GM18511 (cell line): ENCODE results near the gene SLC18A2.
"Not testable (repeated sequence)": the region's sequence is repeated elsewhere in the genome, so short reads cannot be mapped to it uniquely, and the experiment has no call there.

Experiments used
- ATAC-seq: cut with Tn5 transposase; IDR thresholded peaks from one replicate; pipeline ENCODE4 v1.9.1; 2021; ENCODE audit warnings: mild to moderate bottlenecking, moderate library complexity; ENCODE audit not compliant: unreplicated experiment

Gene SLC18A2

DNA sequence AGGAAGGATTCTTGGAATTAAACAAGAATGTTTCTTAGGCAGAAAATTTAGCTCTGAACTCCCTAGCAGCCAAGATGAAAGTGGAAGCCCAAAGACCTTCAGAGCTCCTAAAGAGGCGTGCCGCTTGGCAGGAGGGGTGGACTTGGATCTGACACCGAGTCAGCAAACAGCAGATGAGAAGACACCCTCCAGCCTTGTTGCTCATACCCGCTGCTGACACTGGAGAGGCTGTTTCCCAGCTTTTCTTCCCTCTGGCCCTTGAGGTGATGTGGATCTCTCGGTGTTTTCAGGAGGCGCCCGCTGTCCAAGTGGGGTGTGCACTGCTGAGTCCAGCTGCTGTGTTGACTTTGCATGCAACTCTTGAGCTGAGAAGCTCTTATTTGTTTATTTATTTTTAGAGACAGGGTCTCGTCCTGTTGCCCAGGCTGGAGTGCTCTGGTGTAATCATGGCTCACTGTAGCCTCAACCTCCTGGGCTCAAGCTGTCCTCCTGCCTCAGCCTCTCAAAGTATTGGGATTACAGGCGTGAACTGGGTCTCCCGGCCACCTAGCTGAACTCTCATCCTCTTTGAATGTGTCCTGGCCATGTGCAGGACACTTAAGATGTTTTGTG lies 21.5 kb downstream of the SLC18A2 start:
- ATAC-seq: no peak

DNA sequence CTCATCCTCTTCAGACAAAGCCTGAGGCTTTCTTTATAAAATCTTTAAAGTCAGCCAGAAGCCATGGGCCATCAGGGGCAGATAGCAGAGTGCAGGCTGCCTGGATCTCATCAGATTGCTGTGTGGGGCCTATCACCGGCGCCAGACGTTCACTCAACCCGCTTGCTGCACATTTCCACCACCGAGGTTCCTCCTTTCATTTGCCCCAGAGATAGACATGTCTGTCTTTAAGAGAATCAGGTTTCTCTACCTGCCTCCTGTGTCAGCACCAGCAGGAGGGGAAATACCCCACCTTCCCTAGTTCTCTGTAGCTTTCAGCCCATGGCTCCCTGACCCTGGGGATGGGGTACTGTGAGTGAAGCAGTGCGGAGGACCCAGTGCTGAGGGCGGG lies 22.0 kb downstream of the SLC18A2 start:
- ATAC-seq: no peak

DNA sequence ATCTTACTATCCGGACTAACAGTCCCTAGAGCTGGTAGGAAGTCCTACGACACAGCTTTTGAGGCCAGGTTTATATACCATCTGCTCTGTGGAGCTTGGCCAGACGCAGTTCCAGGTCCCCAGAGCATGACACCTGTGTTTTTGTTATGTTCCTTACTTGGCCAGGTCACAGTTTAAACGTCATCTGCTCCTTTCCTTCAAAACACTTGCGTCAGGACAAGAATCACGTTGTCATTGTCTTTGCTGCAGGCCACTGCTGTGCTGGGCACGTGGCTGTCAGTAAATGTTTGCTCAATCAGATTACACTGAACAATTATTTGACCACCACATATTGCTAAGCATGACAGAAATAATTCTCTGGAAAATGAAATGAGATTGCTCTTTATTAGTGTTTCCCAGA lies 23.9 kb downstream of the SLC18A2 start:
- no peak for ATAC-seq

DNA sequence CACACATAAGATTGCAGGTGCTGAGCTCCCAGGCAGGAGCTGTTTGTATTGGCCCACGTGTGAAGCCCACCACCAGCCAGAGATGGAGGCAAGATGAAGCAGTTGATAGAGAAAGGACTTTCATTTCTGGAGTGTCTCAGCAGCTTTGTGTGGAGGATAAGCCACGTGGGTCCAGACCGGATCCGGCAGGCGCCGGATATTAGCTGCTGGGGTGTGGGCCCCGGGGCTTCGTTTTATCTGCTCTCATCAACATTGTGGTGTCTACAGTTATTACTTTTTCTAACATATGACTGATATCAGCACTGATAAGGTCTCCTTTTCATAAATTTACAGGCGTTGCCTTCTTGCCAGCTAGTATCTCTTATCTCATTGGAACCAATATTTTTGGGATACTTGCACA lies 25.5 kb downstream of the SLC18A2 start:
- ATAC-seq: no peak

- ATAC-seq: no peak
These were observed 25.9 kb downstream of the SLC18A2 start for GRCh38 chr10:117266812-117267211.

GRCh38 chr10:117268258-117268657 lies 27.3 kb downstream of the SLC18A2 start:
- no peak for ATAC-seq

DNA sequence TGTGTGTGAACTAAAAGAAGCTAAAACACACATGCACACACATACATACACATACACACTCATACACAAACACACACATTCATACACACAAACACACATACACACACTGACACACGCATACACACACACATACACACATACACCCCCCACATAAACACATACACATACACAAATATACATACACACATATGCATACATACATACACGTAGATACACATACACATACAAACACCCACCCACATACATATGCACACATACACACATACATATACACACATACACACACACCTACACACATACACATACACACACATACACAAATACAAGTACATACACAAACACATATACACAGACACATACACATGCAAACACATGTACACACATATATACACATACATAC lies 28.0 kb downstream of the SLC18A2 start:
- ATAC-seq: no peak

GRCh38 chr10:117271427-117271826 lies 30.5 kb downstream of the SLC18A2 start:
- ATAC-seq: no peak

GRCh38 chr10:117272195-117273076 lies 31.5 kb downstream of the SLC18A2 start:
- ATAC-seq: no peak

GRCh38 chr10:117273980-117274379 lies 33.1 kb downstream of the SLC18A2 start:
- ATAC-seq: no peak

DNA sequence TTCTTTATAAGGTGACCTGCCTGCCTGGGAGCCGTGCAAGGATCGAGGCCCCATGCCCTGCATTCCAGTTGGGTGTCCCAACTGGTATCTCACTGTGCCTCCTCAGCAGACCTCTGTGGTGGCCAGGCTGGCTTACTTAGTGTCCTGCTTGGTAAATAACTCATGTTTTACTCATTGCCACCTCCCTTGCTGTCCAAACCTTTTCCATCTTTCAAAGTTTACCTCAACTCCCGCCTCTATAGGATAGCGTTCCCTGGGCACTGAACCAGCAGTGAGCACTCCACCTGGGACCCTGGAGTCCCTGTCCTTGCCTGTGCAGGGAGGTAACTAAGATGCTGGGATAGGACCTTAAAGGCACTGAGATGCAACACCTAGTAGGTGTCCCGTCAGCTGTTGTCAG lies 33.6 kb downstream of the SLC18A2 start:
- ATAC-seq: no peak

GRCh38 chr10:117275121-117275520 lies 34.2 kb downstream of the SLC18A2 start:
- no peak for ATAC-seq

DNA sequence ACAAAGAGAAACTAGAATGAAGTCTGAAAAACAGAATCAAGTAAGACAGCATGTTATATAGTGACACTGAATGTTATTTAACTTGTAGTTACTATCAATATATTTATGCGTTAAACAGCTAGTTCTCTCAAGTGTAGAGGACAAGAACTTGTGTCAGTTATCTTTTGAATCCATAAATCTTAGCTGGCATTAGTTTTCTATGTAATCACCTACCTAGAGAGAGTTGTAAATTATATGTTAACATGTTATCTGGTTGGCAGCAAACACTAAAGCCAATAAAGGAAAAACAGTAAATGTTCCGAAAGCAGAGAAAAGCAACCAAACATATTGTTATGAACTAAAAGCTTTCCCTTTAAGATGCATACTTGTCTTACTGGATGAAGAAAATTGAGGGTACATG lies 36.8 kb downstream of the SLC18A2 start:
- no peak for ATAC-seq

DNA sequence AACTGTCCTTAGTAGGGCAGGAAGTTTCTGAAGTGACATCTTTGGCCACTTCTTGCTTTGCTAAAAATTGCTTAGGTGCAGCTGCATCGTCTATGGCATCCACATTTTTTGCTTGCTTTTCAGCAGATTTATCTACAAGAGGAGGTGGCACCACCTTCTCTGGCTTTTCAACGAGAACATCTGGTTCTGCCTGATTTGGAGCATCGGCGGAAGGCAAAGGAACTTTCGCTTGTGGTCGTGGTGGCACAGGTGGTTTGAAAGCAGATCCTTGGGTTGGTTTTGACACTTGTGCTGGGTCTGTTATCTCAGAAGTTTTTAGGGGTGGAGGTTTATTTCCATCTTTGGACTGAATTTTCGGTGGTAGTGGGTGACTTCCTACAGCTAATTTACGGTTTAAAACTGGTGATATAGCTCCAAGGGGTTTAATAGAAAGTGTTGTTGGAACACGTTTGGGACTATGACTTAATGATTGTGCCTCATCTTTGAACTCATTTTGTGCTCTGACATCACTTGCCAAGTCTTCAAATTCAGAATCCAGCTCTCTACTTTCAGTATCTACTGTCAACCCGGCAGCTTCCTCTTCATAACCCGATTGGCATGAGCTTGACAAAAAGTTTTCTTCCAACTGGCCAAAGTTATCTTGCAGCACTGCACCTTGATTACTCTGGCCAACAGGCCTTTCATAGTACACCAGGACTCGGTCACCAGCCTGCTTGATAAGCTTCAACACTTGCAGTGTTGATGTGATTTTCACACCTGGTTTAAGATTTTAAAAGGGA lies 44.0 kb downstream of the SLC18A2 start:
- ATAC-seq: no peak

DNA sequence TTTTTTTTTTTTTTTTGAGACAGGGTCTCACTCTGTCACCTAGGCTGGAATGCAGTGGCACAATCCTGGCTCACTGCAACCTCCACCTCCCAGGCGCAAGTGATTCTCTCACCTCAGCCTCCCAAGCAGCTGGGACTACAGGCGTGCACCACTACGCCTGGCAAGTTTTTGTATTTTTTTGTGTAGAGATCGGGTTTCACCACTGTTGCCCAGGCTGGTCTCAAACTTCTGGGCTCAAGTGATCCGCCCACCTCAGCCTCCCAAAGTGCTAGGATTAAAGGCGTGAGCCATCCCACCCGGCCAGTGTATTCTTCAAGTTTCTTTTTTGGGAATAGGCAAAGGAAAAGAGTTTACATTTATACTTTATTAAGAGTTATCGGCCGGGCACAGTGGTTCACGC lies 50.0 kb downstream of the SLC18A2 start:
- not testable (repeated sequence) for ATAC-seq

GRCh38 chr10:117294039-117294645 lies 53.2 kb downstream of the SLC18A2 start:
- ATAC-seq: no peak

DNA sequence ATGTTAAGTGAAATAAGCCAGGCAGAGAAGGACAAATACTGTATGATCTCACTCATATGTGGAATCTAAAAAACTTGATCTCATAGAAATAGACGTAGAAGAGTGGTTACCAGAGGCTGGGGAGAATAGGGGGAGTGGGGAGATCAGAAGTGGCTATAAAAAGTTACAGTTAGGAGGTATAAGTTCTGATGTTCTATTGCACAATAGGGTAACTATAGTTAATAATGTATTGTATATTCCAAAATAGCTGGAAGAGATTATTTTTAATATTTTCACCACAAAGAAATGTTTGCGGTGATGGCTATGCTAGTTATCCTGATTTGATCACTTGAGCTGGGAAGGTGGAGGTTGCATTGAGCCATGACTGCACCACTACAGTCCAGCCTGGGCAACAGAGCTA lies 53.8 kb downstream of the SLC18A2 start:
- ATAC-seq: no peak

GRCh38 chr10:117298219-117298618 lies 57.3 kb downstream of the SLC18A2 start:
- ATAC-seq: no peak

GRCh38 chr10:117299435-117299834 lies 58.5 kb downstream of the SLC18A2 start:
- ATAC-seq: no peak

- ATAC-seq: no peak
These were observed 59.8 kb downstream of the SLC18A2 start for GRCh38 chr10:117300671-117301070.

GRCh38 chr10:117303451-117303850 lies 62.5 kb downstream of the SLC18A2 start:
- not testable (repeated sequence) for ATAC-seq
